NCI-H2029 treated with DMSO at 0.1 percent for 48 hours (cell line): ENCODE measurements around the gene HELZ2.
"Not testable (repeated sequence)": the region's sequence is repeated elsewhere in the genome, so short reads cannot be mapped to it uniquely, and the experiment has no call there.

Experiments
- DNase-seq: peaks from one replicate; lab custom pipeline; 2025; lab: John Stamatoyannopoulos, UW

HELZ2 gene

GRCh38 chr20:63578224-63579016 is 4.4 kb upstream of the HELZ2 start:
- DNase-seq: no peak

GRCh38 chr20:63577317-63577894 is 3.4 kb upstream of the HELZ2 start:
- peak; percentile 37 for DNase-seq

GRCh38 chr20:63576311-63576710 is 2.3 kb upstream of the HELZ2 start:
- no peak for DNase-seq

GRCh38 chr20:63574829-63575743 is 1.0 kb upstream of the HELZ2 start:
- no peak for DNase-seq

- no peak for DNase-seq
These were observed 350 bp downstream of the HELZ2 start for GRCh38 chr20:63573647-63574131.

GRCh38 chr20:63572788-63573646 is 1.0 kb downstream of the HELZ2 start:
- DNase-seq: no peak

- DNase-seq: no peak
These were observed 1.8 kb downstream of the HELZ2 start for GRCh38 chr20:63572071-63572787.

GRCh38 chr20:63571087-63571478 is 3.0 kb downstream of the HELZ2 start:
- DNase-seq: not testable (repeated sequence)

- no peak for DNase-seq
These were observed 3.6 kb downstream of the HELZ2 start for GRCh38 chr20:63570281-63571086.

- no peak for DNase-seq
These were observed 4.8 kb downstream of the HELZ2 start for GRCh38 chr20:63568986-63569949.

- no peak for DNase-seq
These were observed 5.7 kb downstream of the HELZ2 start for GRCh38 chr20:63568170-63568981.

- no peak for DNase-seq
These were observed 6.5 kb downstream of the HELZ2 start for GRCh38 chr20:63567386-63568169.

GRCh38 chr20:63567136-63567385 is 7.0 kb downstream of the HELZ2 start:
- no peak for DNase-seq

GRCh38 chr20:63566395-63567135 is 7.5 kb downstream of the HELZ2 start:
- DNase-seq: no peak

- DNase-seq: no peak
These were observed 8.2 kb downstream of the HELZ2 start for GRCh38 chr20:63565699-63566335.

- DNase-seq: no peak
These were observed 8.9 kb downstream of the HELZ2 start for GRCh38 chr20:63565021-63565698.
